ENCODE data around the gene DGKD. TPM values are rescaled to one million over a fixed set of nuclear protein-coding genes. Genes with fewer than 3 reads are reported as not detected.

Gene DGKD
- total and polyA plus RNA-seq, 9 of the 15 experiments (the other 6 are each of a cell fraction or from before 2014, with no cell fraction given): 0.52 to 29.5 (median 10.6) TPM

- TF ChIP-seq, protein P1, sequence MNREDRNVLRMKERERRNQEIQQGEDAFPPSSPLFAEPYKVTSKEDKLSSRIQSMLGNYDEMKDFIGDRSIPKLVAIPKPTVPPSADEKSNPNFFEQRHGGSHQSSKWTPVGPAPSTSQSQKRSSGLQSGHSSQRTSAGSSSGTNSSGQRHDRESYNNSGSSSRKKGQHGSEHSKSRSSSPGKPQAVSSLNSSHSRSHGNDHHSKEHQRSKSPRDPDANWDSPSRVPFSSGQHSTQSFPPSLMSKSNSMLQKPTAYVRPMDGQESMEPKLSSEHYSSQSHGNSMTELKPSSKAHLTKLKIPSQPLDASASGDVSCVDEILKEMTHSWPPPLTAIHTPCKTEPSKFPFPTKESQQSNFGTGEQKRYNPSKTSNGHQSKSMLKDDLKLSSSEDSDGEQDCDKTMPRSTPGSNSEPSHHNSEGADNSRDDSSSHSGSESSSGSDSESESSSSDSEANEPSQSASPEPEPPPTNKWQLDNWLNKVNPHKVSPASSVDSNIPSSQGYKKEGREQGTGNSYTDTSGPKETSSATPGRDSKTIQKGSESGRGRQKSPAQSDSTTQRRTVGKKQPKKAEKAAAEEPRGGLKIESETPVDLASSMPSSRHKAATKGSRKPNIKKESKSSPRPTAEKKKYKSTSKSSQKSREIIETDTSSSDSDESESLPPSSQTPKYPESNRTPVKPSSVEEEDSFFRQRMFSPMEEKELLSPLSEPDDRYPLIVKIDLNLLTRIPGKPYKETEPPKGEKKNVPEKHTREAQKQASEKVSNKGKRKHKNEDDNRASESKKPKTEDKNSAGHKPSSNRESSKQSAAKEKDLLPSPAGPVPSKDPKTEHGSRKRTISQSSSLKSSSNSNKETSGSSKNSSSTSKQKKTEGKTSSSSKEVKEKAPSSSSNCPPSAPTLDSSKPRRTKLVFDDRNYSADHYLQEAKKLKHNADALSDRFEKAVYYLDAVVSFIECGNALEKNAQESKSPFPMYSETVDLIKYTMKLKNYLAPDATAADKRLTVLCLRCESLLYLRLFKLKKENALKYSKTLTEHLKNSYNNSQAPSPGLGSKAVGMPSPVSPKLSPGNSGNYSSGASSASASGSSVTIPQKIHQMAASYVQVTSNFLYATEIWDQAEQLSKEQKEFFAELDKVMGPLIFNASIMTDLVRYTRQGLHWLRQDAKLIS (CRISPR knock-in tag; IDR thresholded peaks at IDR 0.05): no peak
- TF ChIP-seq FOXJ2 (tag; IDR thresholded peaks at IDR 0.05): no peak
These were observed 26.8 kb downstream of the DGKD start (continued) for GRCh38 chr2:233380995-233381637.

DNA sequence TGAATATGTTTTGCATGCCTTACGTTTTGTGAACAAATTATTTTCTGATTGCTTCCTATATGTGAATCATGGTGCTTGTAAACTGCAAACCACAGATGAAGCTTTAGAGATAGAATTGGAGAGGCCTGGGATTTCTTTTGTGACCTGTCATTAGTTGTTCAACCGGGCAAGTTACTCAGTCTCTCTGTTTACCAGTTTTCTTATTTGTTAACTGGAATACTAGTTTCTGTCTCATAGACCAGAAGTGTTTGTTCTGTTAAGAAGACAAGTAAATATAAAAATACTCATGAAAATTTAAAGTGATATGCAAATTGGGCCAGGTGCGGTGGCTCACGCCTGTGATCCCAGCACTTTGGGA is 27.3 kb downstream of the DGKD start:
- POLR2A ChIA-PET: no interaction called here

More for the DNA sequence above, 27.3 kb downstream of the DGKD start:
- ATAC-seq: no peak
- H3K79me2 ChIP-seq (ENCODE audit: control insufficient read depth, insufficient read depth, low read length): peaks cover 27% of the 10 kb centered on the region
- no peak for FAIRE-seq
- no peak overlapping the region for H3K9ac ChIP-seq (ENCODE audit: insufficient read depth in 1 of 2, low read depth in 2 of 2, low read length in 2 of 2)
- H3K36me3 ChIP-seq (ENCODE audit: control insufficient read depth, insufficient read depth, low read length): 0 out of 3 replicates have a peak, but pooled peaks cover 2% of the 10 kb centered on the region
- in situ Hi-C loops (cut with MboI) (no loop called here), intact Hi-C loops (cut with micrococcal nuclease) (loop anchor here (5.0 kb wide), 1 partner anchor 109 kb away; no protein-coding TSS in a partner anchor)
- no peak overlapping the region for H3K27ac ChIP-seq (ENCODE audit: extremely low read depth, low read depth, low read length)
- peaks cover 5 to 10% of the 10 kb centered on the region in 2 experiments; a peak in 4 of 5 replicates for H3K4me1 ChIP-seq (replicated peaks in 1 of 2; ENCODE audit: control insufficient read depth in 2 of 2, insufficient read depth in 2 of 2, low read length in 2 of 2)
- H2AFZ ChIP-seq (ENCODE audit: low read depth, low read length): no peak overlapping the region
- WGBS (ENCODE audit: insufficient coverage, low coverage, missing lambda C conversion rate): 79% methylated on average over 4 of the region's 4 CpGs
- no peak overlapping the region for H3K4me3 ChIP-seq
- no peaks in the 10 kb centered on the region for H3K27me3 ChIP-seq (ENCODE audit: control insufficient read depth in 2 of 2, insufficient read depth in 2 of 2, low read length in 2 of 2)
- H3K4me2 ChIP-seq (ENCODE audit: insufficient read depth, low read length): no peak overlapping the region
- TF ChIP-seq CAMTA2 (CRISPR knock-in tag; conservative IDR thresholded peaks at IDR 0.05): no peak
- no peak for TF ChIP-seq CC2D1A (IDR thresholded peaks at IDR 0.05)
- no peak for TF ChIP-seq SNAPC5 (CRISPR knock-in tag; IDR thresholded peaks at IDR 0.05)
- TF ChIP-seq TAF1 (IDR thresholded peaks at IDR 0.05; ENCODE audit: control insufficient read depth, extremely low read depth, insufficient read depth, low read length, severe bottlenecking): no peak
- TF ChIP-seq MAX (CRISPR knock-in tag; IDR thresholded peaks at IDR 0.05): no peak
- no peak for TF ChIP-seq ZBTB9 (CRISPR knock-in tag; IDR thresholded peaks at IDR 0.05)
- TF ChIP-seq ARHGAP35 (IDR thresholded peaks at IDR 0.05; ENCODE audit: partially characterized antibody): no peak
- TF ChIP-seq FUS (optimal IDR thresholded peaks at IDR 0.05; ENCODE audit: low read depth, low read length): no peak
- TF ChIP-seq SMARCC2 (IDR thresholded peaks at IDR 0.05; ENCODE audit: low read depth): no peak
- no peak for DNase-seq (ENCODE audit: extremely low read depth in 1 of 4, low spot score in 3 of 4)
- CTCF ChIA-PET (ENCODE audit: low intra/inter-chr PET ratio): no interaction called here
- peaks cover 3% of the 10 kb centered on the region for H3K9me1 ChIP-seq (ENCODE audit: control insufficient read depth, insufficient read depth, low read length)
- H3K9me3 ChIP-seq (replicated peaks; ENCODE audit: control insufficient read depth, insufficient read depth, low read depth, low read length): no peaks in the 10 kb centered on the region
- H4K20me1 ChIP-seq (replicated peaks; ENCODE audit: control insufficient read depth, insufficient read depth, low read length): 0 out of 2 replicates have a peak, but pooled peaks cover 5% of the 10 kb centered on the region
- no TSS peak for BruUV-seq (replicated peaks)
